Ishikawa (cell line): ENCODE measurements around the gene TPM1.

Source experiments
- CEBPB ChIP-seq: IDR thresholded peaks from 2 replicates; pipeline ENCODE4 v1.6.1; 2012
- CREB1 ChIP-seq: IDR thresholded peaks from 2 replicates; pipeline ENCODE4 v1.6.1; 2012; ENCODE audit warnings: low read depth
- EGR1 ChIP-seq: IDR thresholded peaks from 2 replicates; pipeline ENCODE4 v1.6.1; 2012
- EP300 ChIP-seq: IDR thresholded peaks from 2 replicates; pipeline ENCODE4 v1.6.1; 2012; ENCODE audit warnings: borderline replicate concordance
- FOXM1 ChIP-seq: IDR thresholded peaks from 2 replicates; pipeline ENCODE4 v1.6.1; 2012; ENCODE audit warnings: low read depth, borderline replicate concordance
- NFIC ChIP-seq: IDR thresholded peaks from 2 replicates; pipeline ENCODE4 v1.6.1; 2012
- RAD21 ChIP-seq: IDR thresholded peaks from 2 replicates; pipeline ENCODE4 v1.6.1; 2012; ENCODE audit warnings: low read depth
- TAF1 ChIP-seq: IDR thresholded peaks from 2 replicates; pipeline ENCODE4 v1.6.1; 2012; ENCODE audit warnings: low read depth, mild to moderate bottlenecking
- TCF12 ChIP-seq: IDR thresholded peaks from 2 replicates; pipeline ENCODE4 v1.6.1; 2012; ENCODE audit warnings: low read depth
- TEAD4 ChIP-seq: IDR thresholded peaks from 2 replicates; pipeline ENCODE4 v1.6.1; 2012
- YY1 ChIP-seq: IDR thresholded peaks from 2 replicates; pipeline ENCODE4 v1.6.1; 2012; ENCODE audit warnings: low read depth
- ZBTB7A ChIP-seq: IDR thresholded peaks from 2 replicates; pipeline ENCODE4 v1.6.1; 2012; ENCODE audit warnings: low read depth
- TF ChIP-seq, protein P1 (sequence below): IDR thresholded peaks from 2 replicates; pipeline ENCODE4 v1.6.1; 2012
- TF ChIP-seq, protein P2 (sequence below): IDR thresholded peaks from 2 replicates; pipeline ENCODE4 v1.6.1; 2012; ENCODE audit warnings: low read depth, mild to moderate bottlenecking
- TF ChIP-seq, protein P3 (sequence below): IDR thresholded peaks from 2 replicates; pipeline ENCODE4 v1.6.1; 2012

Gene TPM1

DNA sequence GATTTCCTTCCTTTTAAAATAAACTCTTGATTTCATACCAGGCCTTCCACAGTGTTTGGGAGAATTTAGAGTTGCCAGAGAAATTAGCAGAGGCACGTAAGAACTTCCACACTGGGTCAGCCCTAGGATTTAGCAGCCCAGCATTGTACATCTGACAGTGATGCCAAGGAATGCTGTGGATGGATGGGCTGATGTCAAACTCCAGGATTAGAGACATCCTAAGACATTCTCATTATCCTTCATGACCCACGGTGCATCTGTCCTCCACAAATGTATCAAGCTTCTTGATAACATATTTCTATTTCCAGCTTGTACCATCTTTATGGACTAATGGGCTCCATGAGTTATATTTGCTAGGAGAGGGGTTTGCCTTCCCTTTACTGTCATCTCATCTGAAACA is 8.0 kb upstream of the TPM1 start:
- TF ChIP-seq TAF1 = no peak
- no peak for TF ChIP-seq NFIC
- TF ChIP-seq YY1 = no peak
- no peak for TF ChIP-seq EGR1
- no peak for TF ChIP-seq FOXM1
- no peak for TF ChIP-seq ZBTB7A
- TF ChIP-seq EP300 = no peak
- no peak for TF ChIP-seq CREB1
- TF ChIP-seq TEAD4 = no peak
- TF ChIP-seq TCF12 = no peak
- TF ChIP-seq RAD21 = no peak
- TF ChIP-seq, protein P1, sequence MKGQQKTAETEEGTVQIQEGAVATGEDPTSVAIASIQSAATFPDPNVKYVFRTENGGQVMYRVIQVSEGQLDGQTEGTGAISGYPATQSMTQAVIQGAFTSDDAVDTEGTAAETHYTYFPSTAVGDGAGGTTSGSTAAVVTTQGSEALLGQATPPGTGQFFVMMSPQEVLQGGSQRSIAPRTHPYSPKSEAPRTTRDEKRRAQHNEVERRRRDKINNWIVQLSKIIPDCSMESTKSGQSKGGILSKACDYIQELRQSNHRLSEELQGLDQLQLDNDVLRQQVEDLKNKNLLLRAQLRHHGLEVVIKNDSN = no peak
- TF ChIP-seq CEBPB = no peak
- TF ChIP-seq, protein P2, sequence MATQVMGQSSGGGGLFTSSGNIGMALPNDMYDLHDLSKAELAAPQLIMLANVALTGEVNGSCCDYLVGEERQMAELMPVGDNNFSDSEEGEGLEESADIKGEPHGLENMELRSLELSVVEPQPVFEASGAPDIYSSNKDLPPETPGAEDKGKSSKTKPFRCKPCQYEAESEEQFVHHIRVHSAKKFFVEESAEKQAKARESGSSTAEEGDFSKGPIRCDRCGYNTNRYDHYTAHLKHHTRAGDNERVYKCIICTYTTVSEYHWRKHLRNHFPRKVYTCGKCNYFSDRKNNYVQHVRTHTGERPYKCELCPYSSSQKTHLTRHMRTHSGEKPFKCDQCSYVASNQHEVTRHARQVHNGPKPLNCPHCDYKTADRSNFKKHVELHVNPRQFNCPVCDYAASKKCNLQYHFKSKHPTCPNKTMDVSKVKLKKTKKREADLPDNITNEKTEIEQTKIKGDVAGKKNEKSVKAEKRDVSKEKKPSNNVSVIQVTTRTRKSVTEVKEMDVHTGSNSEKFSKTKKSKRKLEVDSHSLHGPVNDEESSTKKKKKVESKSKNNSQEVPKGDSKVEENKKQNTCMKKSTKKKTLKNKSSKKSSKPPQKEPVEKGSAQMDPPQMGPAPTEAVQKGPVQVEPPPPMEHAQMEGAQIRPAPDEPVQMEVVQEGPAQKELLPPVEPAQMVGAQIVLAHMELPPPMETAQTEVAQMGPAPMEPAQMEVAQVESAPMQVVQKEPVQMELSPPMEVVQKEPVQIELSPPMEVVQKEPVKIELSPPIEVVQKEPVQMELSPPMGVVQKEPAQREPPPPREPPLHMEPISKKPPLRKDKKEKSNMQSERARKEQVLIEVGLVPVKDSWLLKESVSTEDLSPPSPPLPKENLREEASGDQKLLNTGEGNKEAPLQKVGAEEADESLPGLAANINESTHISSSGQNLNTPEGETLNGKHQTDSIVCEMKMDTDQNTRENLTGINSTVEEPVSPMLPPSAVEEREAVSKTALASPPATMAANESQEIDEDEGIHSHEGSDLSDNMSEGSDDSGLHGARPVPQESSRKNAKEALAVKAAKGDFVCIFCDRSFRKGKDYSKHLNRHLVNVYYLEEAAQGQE = no peak
- TF ChIP-seq, protein P3, sequence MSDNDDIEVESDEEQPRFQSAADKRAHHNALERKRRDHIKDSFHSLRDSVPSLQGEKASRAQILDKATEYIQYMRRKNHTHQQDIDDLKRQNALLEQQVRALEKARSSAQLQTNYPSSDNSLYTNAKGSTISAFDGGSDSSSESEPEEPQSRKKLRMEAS = no peak

DNA sequence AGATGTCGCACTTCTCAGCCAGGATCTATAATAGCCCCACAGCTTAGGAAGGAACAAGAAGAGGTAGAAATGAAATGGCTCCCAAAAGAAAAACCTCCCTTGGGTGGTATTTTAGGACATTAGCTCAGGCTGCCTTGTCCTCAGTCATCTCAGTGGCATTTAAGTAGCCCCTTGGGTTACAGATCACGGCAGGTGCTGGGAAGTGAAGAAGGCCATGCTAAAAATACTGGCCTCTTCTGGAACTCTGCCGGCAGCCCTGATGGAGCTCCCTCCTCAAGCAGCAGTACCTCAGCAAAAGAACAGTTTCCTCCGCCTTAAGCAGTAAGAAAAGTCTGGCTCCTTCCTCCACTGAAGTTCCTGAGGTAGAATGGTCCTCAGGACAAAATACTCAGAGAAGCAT is 7.3 kb upstream of the TPM1 start:
- TF ChIP-seq EGR1 = no peak
- TF ChIP-seq FOXM1 = no peak
- TF ChIP-seq ZBTB7A = no peak
- TF ChIP-seq TAF1 = no peak
- TF ChIP-seq CREB1 = no peak
- TF ChIP-seq RAD21 = no peak

DNA sequence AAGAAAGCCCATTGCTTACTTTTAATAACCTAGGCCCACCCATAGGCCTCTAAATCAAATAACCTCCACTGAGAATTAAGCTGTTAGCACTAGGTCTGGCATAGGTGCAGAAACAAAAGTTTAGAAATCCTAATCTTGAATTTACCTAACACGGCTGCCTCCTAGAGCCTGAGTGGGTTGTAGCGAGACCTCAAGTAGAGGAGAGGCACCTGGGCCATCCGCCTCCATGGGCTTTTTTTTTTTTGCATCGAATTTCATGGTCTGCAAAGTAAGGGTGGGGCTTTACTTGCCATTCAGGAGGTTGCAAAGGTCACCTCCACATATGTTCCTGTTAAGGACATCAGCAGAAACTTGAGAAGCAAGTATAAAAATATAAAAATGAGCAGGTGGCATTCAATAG is 6.6 kb upstream of the TPM1 start:
- TF ChIP-seq RAD21 (peak; percentile 24; the same call in 1 of the 2 replicates), EP300 (no peak)

DNA sequence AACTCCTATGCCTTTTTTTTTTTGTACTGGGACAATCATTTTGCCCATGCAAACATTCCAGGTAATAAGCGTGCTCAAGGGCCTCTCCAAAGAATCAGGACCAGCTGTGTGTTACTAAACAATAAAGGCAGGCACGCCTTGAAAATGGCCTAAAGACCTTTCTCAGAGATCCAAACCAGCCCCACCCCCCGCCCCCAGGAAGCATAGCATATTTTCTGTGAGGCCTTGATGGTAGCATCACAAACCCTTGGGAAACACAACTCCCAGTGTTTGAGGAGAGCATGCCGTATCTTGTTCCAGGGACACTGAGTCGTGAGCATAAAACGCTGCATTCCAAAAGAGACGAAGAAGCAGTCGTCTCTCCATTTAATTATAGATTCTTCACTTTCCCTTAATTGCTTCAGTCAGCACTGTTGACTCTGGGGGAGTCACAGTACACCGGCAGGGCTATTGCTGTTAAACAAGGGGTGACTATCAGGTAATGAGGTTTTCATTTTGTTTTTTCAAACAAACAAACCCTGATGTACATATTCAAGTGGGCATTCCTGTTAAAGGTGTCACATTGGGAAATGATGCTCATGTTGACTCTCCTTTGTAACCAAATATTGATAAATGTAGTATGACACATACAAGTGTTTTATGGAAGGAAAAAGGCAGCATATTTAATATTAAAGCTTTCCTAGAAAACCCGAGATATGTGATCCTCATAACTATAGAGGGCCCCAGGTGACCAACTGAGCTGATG is 4.4 kb upstream of the TPM1 start:
- TF ChIP-seq EGR1 (no peak), YY1 (no peak), TAF1 (no peak), EP300 (no peak), NFIC (no peak), RAD21 (no peak), FOXM1 (no peak), TCF12 (no peak)

DNA sequence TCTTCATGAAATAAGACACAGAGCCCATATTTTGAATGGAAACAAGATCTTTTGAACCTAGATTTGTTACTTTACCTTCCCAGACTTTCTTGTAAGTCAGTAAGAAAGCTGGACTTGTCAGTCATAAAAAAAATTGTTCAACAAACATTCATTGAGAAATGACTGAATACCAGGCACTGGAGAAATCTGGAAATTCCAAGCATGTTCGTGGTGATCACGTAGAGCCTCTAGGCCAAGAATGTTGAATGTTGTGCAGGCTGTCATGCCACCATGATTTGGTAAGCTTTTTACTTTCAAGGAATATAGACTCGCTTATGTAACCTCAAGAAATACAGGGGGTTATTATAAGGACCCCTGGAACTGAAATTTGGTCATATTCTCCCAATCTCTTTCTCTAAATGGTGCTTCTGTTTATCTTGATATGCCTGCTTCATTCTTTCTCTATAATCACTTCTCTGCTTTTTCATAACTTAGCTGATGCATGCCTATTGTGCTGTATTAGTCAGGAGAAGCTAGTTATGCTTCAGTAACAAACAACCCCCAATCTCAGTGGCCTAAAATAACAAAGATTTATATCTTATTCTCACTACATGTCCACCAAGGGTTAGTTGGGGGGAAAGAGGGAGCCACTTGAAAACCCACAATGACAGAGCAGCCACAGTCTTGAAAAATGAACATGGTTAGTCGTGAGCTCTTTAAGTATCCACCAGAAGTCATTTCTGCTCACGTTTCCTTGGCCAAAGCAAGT is 3.4 kb upstream of the TPM1 start:
- TF ChIP-seq, protein P2 = no peak
- TF ChIP-seq ZBTB7A (no peak), CREB1 (no peak), NFIC (no peak), TEAD4 (no peak), EP300 (no peak), EGR1 (no peak), TAF1 (no peak)
- TF ChIP-seq, protein P1 = no peak

DNA sequence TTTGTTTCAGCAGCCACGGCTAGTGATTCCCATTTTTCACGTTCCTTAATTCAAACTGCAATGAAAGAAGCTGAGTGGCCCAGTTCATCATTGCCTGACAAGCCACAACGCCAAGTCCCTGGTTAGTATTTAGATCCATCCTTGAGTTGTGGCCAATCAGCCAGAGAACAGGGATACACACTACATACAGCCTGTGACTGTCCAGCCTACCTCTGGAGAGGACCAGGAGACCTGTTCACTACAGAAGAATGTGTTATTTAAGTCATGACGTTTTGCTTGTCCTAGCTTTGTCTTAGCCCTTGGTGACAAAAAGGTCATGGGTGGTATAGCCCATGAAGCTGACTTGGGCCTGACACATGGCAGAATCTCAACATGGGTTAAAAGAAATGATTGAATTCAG is 2.7 kb upstream of the TPM1 start:
- TF ChIP-seq FOXM1 (no peak), RAD21 (no peak), TAF1 (no peak), EP300 (no peak)
- TF ChIP-seq, protein P1 = no peak
